ENCODE results near the gene TIMELESS. TPM values are rescaled to one million over a fixed set of nuclear protein-coding genes. Genes with fewer than 3 reads are reported as not detected.
"Not testable (repeated sequence)": the region's sequence is repeated elsewhere in the genome, so short reads cannot be mapped to it uniquely, and the experiment has no call there.

TIMELESS gene
- total RNA-seq, 1 experiment from 2014 or later = 25.9 TPM

DNA sequence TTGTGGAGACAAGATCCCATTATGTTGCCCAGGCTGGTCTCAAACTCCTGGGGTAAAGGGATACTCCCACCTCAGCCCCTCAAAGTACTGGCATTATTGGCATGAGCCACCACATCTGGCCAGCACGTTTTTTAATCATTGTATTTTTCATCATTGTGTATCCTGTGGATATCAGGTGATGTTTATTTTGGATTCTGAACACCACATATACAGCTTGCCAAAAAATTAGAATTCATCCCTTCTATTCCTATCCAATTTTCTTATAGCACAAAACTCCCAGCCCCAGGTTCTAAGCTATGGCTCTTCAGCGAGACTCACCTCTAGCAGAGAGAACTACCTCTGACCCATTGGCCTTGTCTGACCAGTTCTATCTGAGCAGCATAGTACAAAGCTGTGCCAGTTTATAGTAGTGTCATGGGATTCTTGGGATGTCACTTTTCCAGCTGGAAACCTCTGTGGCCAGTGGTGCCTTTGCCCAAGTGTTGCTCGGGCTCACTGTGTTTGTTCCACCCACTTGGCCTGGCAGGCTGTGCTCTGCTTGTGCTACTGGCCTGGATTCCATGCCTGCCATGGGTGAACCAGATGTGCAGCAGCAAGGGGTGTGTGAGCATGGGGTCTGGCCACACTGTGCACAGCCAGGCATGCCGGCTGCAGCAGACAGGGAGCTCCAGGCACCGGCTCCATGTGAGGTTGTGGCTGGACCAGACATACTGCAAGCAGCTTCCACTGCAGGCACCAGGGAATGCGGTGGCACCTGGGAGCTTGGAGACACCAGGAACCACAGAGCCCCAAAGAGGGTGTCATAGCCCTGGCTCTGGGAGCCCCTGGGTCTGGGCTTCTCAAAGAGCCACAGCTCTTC lies 37.2 kb downstream of the TIMELESS start:
- no peak for DNase-seq (ENCODE audit: low read depth)

DNA sequence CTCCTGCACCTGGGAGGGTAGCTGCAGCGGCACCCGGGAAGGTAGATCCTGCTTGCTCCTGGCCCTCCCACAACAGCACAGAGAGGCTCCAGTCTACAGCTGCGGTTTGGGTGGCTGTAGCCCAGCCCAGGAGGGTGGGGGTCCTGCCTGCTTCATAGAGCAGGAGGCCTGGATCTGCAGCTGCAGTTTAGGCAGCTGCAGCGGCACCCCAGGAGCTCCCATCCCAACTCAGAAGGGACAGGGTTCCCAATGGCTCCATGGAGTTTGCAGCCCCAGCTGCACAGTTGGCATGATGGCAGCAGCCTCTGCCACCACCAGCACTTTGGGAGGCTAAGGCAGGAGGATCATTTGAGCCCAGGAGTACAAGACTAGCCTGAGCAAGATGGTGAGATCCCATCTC lies 38.5 kb downstream of the TIMELESS start:
- DNase-seq (ENCODE audit: low read depth) = no peak

DNA sequence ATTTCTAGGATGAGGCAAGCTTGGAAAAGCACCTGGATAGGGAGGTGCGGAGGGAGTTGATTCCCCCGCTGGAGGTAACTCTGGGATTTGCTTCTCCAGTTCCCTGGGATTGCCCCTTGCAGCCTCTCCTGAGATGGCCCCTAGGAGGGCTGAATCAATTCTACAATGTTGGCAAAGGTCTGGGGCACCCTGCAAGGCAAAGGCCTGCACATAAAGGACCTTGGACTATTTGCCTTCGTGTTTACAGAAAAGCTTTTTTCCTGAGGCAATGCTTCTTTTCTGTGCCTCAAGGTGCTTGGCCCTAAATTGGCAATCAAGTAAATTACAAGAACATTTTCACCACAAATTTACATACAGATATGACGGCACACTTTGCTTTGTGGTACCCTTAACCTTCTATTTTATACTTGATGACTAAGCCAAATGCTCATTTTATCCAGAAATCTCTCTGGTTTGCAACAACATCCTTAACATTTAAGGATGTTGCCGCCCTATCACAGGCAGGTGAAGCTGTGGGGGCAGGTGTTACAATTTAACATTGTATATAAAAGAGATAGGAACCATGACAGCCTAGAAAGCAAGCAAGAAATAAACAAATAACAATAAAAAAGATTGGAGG lies 40.3 kb downstream of the TIMELESS start:
- no peak for DNase-seq (ENCODE audit: low read depth)

DNA sequence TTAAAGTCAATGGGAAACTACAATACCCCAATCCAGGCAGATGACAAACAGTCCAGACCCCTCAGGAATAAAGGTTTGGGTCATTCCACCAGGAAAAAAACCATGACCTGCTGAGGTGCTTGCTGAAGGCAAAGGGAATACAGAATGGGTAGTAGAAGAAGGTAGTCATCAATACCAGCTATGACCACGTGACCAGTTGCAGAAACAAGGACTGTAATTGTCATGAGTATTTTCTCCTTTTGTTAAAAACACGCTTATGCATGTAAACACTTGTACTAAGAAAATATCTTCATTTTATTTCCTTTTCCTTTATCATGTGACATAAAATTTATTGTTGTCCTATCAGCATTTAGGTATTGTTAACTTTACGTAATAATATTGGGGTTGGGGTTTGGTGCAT lies 45.0 kb downstream of the TIMELESS start:
- not testable (repeated sequence) for DNase-seq (ENCODE audit: low read depth)

DNA sequence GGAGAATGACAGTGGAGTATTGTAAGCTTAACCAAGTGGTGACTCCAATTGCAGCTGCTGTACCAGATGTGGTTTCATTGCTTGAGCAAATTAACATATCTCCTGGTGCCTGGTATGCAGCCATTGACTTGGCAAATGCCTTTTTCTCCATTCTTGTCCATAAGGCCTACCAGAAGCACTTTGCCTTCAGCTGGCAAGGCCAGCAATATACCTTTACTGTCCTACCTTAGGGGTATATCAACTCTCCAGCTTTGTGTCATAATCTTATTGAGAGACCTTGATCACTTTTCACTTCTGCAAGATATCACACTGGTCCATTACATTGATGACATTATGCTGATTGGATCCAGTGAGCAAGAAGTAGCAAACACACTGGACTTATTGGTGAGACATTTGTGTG lies 47.6 kb downstream of the TIMELESS start:
- not testable (repeated sequence) for DNase-seq (ENCODE audit: low read depth)

DNA sequence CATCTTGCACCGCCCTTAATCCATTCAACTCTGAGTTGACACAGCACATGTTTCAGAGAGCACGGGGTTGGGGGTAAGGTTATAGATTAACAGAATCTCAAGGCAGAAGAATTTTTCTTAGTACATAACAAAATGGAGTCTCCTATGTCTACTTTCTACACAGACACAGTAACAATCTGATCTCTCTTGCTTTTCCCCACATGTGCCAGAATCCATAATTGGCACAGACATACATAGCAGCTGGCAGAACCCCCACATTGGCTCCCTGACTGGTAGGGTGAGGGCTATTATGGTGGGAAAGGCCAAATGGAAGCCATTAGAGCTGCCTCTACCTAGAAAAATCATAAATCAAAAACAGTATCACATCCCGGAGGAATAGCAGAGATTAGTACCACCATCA lies 48.1 kb downstream of the TIMELESS start:
- DNase-seq (ENCODE audit: low read depth) = not testable (repeated sequence)

DNA sequence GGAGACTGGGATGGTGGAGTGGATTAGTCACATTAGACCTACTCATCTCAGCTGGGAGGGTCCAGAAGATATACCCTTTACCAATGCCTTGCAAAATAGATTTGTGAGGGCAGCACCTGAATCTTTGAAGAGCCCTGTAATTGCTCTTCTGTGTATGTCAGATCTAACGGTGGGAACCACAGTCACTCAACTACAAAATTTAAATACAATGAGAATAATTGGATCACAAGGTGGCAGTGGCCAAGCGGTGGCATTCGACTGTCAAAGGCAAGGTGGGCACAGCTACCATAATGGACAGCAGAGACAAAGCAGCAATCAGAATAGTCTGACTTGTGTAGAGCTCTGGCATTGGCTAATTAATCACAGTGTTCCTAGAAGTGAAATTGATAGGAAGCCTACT lies 49.8 kb downstream of the TIMELESS start:
- DNase-seq (ENCODE audit: low read depth) = not testable (repeated sequence)

DNA sequence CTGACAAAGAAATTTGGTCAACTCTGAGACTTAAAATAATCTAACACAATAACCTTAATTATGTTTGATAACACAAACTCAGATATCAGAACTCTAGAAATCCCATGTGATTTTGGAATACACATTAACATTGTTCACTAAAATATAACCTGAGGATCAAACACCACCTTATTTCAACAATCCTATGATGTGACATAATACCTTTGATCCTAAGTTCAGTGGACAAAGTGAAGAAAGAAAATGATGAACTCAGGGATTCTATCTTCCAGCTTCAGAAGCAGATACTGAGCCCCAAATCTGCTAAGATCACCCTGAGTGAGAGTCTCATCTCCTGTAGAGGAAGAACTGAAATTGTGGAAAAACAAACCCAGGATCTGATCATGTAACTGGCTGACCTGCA lies 50.9 kb downstream of the TIMELESS start:
- DNase-seq (ENCODE audit: low read depth) = no peak

DNA sequence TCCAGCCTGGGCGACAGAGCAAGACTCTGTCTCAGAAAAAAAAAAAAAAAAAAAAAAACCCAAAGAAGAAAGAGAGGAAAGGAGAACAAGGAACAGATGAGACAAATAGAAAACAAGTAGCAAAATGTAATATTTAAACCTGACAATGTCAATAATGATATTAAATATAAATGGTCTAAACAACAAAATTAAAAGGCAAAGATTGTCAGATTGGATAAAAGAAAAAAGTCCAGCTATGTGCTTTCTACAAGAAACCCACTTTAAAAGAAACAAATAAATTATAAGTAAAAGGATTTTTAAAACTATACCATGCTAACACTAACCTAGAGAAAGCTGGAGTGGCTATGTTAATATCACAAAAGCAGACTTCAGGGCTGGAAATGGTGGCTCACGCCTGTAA lies 56.9 kb downstream of the TIMELESS start:
- no peak for DNase-seq (ENCODE audit: low read depth)

DNA sequence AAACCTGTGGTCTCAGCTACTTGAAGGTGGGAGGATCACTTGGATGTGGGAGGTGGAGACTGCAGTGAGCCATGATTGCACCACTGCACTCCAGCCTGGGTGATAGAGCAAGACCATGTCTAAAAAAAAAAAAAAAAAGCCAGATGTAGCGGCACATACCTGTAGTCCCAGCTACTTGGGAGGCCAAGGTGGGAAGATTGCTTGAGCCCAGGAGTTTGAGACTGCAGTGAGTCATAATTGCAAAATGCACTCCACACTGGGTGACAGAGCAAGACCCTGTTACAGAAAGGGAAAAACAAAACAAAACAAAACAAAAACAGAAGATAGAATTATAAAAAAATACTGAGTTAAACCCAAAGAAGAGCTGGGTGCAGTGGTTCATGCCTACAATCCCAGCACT lies 57.5 kb downstream of the TIMELESS start:
- DNase-seq (ENCODE audit: low read depth) = no peak

DNA sequence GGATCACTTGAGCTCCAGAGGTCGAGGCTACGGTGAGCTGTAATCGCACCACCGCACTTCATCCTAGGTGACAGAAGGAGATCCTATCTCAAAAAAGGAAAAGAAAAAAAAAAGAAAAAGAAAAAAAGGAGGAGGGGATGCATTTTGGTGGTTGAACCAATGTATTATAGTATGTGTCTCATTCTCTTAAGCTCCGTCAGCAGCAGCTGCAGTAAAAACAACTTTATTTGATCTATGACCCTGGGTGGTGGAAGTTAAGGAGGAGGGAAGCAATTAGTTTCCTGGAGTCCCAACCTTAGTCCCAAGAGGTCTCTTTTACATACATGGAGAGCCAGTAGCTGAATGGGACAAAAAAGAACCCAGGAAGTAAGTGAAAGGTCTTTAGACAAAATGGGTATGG lies 59.8 kb downstream of the TIMELESS start:
- peak; percentile 14 for DNase-seq (ENCODE audit: low read depth)

DNA sequence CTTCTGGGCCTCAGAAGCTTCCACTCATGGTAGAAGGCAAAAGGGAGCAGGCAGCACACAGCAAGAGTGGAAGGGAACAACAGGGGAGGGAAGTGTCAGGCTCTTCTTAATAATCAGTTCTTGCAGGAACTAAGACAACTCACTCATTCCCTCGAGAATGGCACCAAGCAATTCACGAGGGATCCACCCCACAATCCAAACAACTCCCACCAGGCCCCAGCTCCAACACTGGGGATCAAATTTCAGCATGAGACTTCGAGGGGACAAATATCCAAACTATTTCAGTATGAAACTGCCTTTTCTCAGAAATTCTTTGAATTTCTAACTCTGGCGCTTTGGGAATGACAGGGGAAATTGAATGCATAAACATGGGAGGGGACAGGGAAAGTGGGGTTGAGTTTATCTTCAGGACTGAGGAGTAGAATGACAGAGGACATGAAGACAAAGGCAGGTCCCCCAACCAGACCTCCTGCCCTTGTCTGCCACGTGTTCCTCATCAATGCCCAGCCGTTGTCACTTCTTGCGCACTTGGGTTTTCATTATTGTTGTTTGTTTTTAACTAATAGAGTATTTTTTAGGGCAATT lies 62.0 kb downstream of the TIMELESS start:
- peak; percentile 17 for DNase-seq (ENCODE audit: low read depth)

DNA sequence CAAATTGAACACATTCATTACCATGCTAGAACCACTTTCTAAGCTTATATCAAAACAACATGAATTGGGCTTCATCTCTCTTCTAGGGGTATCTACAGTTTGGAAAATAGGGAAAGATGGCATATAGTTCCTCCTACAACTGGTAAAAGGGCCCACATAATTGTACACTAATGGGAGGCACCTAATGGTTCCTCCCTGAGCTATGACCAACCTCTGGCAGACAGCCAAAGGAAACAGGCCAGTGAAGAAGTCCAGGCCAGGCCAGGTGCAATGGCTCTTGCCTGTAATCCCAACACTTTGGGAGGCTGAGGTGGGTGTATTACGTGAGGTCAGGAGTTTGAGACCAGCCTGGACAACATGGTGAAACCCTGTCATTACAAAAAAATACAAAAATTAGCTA lies 63.4 kb downstream of the TIMELESS start:
- peak; percentile 27 for DNase-seq (ENCODE audit: low read depth)

DNA sequence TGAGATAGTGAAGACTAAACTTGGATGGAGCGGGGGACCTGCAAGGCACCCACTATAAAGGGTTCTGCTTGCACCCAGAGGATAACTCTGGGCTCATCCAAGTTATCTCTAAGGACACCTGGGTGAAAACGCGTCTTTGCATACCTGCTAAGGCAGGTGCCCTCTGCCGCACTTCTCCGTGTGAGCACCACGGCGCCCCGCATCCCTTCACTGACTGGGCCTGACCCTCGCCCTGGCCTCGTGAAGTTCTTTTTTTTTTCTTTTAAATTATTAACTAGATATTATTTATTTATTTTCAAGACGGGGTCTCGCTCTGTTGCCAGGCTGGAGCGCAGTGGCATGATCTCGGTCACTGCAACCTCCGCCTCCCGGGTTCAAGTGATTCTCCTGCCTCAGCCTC lies 66.6 kb downstream of the TIMELESS start:
- no peak for DNase-seq (ENCODE audit: low read depth)

DNA sequence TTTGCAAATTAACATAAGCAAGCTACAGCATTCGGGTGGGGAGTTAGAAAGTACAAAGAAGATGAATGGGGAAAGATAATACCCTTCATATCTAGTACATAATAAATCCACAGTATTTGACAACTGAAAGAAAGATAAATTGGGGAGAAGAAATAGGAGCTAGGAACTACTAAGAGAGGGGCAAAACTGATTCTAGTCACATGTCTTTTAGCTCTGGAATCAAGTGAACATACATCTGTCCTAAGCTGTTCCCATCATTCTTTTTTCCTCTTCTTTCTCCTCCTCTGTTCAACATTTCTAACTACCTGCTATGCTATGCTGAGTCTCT lies 71.3 kb downstream of the TIMELESS start:
- DNase-seq (ENCODE audit: low read depth) = no peak

DNA sequence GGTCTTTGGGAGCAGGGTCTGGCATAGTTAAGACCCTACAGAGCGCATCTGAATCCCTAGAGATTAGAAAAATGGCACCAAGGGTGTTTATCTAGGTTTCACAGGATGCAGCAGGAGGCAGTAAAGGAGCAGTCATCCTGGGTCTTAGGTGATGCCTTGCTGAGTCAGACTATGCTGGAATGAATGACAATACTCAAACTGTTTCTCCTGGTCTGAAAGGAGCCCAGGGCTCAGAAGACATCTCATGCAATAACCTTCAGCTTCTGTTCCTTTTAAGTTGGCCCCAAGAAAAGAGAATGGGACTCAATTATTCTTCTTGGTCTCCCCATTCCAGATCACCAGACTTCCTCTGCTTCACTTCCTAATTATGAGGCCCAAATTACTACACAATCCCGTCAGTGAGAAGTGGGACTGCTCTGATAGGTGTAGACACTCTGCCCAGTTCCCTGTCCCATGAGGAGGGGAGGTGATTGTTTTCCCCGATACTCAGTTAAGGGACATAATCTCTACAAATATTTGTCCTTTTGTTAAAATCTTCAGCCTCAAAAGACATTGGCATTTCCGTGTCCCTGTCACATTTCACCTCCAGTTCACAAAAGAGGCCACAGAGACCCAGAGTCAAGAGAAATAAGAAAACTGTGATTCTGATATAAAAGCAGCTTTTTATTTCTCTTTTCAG lies 71.8 kb downstream of the TIMELESS start:
- peak; percentile 44 for DNase-seq (ENCODE audit: low read depth)

DNA sequence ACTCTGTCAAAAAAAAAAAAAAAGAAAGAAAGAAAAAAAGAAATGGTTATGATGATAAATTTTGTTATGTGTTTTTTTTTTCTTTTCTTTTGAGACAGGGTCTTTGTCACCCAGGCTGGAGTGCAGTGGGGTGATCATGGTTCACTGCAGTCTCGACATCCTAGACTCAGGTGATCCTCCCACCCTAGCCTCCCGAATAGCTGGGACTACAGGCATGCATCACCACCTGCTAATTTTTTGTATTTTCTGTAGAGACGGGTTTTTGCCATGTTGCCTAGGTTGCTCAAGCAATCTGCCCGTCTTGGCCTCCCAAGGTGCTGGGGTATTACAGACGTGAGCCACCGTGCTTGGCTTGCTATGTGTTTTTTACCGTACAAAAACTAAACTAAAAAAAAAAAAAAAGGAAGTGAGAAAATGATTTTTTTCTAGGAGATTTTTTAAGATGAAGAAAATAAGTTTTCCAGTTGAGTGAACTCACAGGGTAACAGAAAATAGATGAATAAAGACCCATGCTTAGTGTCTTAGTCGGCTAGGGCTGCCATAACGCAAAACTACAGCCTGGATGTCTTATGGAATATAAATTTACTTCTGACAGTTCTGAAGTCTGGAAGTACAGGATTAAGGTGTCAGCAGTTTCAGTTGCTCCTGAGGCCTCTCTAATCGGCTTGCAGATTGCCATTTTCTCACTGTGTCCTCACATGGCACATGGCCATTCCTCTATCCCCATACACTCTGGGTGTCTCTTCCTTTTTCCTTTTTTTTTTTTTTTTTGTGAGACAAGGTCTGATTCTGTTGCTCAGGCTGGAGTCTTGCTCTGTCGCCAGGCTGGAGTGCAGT lies 73.4 kb downstream of the TIMELESS start:
- DNase-seq (ENCODE audit: low read depth) = no peak

DNA sequence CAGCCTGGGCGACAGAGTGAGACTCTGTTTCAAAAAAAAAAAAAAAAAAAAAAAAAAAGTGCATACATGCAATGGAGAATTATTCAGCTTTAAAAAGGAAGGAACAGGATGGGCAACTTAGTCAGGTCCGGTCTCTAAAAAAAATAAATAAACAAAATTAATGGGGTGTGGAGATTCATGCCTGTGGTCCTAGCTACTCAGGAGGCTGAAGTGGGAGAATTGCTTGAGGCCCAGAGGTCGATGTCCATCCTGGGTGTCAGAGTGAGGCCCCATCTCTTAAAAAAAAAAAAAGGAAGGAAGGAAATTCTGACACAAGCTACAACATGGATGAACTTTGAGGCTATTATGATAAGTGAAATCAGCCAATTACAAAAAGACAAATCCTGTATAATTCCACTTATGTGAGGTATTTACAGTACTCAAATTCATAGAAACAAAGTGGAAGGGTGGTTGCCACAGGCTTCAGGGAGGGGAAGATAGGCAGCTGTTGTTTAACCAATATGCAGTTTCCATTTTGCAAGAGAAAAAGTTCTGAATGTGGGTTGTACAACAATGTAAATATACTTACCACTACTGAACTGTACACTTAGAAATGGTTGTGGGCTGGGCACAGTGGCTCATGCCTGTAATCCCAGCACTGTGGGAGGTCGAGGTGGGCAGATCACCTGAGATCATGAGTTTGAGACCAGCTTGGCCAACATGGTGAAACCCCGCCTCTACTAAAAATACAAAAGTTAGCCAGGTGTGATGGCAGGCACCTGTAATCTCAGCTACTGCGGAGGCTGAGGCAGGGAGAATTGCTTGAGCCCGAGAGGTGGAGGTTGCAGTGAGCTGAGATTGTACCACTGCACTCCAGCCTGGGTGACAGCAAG lies 74.3 kb downstream of the TIMELESS start:
- no peak for DNase-seq (ENCODE audit: low read depth)

DNA sequence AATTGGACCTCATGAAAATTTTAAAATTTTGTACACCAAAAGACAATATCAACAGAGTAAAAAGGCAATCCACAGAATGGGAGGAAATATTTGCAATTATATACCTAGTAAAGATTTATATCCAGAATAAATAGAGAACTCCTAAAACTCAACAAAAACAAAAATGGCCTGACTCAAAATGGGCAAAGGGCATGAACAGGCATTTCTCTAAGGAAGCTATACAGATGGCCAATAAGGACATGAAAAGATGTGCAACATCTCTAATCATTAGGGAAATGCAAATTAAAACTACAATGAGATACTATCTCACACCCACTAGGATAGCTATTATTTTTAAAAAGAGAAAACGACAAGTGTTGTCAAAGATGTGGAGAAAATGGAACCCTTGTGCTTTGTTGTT lies 75.7 kb downstream of the TIMELESS start:
- DNase-seq (ENCODE audit: low read depth) = no peak

DNA sequence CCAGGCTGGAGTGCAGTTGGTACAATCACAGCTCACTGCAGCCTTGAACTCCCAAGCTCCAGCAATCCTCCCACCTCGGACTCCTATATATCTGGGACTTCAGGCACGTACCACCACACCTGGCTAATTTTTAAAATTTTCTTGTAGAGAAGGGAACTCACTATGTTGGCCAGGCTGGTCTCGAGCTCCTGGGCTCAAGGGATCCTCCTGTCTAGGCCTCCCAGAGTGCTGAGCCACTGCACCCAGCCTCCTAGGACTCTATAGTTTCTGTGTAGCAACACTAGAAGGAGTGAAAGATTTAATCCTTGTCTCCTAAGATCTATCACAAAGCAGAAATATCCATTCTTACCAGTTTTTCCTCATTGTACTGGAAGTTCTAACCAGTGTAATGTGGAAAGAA lies 82.3 kb downstream of the TIMELESS start:
- DNase-seq (ENCODE audit: low read depth) = no peak
